Measurements from ENCODE around the gene PRTFDC1.

GRCh38 chr10:24891823-24892222 lies 60.6 kb downstream of the PRTFDC1 start:
- no peak for TF ChIP-seq POLR2A (IDR thresholded peaks at IDR 0.05; ENCODE audit: low read depth, low read length)
- no peak for TF ChIP-seq POLR2AphosphoS5 (IDR thresholded peaks at IDR 0.05; ENCODE audit: insufficient read depth, low read depth, low read length)
- TF ChIP-seq EZH2 (IDR thresholded peaks at IDR 0.05; ENCODE audit: borderline replicate concordance, low read depth, low read length, severe bottlenecking), result no peak
- TF ChIP-seq, protein P1, sequence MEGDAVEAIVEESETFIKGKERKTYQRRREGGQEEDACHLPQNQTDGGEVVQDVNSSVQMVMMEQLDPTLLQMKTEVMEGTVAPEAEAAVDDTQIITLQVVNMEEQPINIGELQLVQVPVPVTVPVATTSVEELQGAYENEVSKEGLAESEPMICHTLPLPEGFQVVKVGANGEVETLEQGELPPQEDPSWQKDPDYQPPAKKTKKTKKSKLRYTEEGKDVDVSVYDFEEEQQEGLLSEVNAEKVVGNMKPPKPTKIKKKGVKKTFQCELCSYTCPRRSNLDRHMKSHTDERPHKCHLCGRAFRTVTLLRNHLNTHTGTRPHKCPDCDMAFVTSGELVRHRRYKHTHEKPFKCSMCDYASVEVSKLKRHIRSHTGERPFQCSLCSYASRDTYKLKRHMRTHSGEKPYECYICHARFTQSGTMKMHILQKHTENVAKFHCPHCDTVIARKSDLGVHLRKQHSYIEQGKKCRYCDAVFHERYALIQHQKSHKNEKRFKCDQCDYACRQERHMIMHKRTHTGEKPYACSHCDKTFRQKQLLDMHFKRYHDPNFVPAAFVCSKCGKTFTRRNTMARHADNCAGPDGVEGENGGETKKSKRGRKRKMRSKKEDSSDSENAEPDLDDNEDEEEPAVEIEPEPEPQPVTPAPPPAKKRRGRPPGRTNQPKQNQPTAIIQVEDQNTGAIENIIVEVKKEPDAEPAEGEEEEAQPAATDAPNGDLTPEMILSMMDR (IDR thresholded peaks at IDR 0.05; ENCODE audit: extremely low read depth in 1 of 2, insufficient read depth in 1 of 2, low read depth in 1 of 2, low read length in 2 of 2), result no peak
- no peak for TF ChIP-seq MAX (IDR thresholded peaks at IDR 0.05; ENCODE audit: insufficient read depth, insufficient read length)

All from endothelial cell of umbilical vein (primary cell).